GM18870 (cell line): ENCODE measurements around the gene MDFIC2.
"Not testable (repeated sequence)": the region's sequence is repeated elsewhere in the genome, so short reads cannot be mapped to it uniquely, and the experiment has no call there.

Experiments used
- ATAC-seq: cut with Tn5 transposase; IDR thresholded peaks from one replicate; pipeline ENCODE4 v1.9.1; 2021; ENCODE audit warnings: moderate library complexity; ENCODE audit not compliant: unreplicated experiment

The MDFIC2 gene

DNA sequence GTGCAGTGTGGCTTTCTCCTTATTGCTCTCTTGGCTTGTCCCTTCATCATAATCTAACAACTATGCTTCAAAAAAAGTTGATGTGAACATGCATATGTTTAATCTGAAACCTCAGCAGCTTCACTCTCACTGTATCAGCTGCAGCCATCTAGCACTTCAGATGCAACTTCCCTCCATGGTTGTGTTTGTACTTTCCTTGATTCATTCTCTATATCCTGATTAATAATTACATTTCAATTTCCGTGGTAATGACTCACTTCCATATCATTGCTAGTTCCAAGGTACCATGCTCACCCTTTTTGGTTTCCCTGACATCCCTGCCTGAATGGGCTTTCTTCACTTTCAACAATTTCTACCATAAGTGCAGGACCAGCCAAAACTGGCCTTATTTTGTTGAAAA is 51.2 kb downstream of the MDFIC2 start:
- no peak for ATAC-seq

DNA sequence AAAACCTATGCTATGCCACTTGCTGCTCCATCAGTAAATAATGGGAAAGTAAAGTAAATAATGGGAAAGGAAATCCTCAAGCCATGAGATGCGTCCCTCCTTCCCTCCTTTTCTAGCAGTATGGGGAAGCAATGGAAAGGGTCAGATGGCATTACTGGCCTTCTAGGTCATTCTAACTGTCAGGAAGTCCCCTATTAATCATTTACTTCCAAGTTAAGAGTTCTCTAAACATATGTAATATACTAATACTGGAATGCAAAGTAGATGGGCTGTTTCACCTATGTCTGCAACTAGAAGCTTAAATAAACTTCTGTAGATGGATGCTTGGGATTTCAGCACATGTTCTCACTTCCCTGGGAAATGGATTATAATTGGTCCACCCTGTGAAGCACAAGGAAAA is 55.9 kb downstream of the MDFIC2 start:
- ATAC-seq, result peak; percentile 65

DNA sequence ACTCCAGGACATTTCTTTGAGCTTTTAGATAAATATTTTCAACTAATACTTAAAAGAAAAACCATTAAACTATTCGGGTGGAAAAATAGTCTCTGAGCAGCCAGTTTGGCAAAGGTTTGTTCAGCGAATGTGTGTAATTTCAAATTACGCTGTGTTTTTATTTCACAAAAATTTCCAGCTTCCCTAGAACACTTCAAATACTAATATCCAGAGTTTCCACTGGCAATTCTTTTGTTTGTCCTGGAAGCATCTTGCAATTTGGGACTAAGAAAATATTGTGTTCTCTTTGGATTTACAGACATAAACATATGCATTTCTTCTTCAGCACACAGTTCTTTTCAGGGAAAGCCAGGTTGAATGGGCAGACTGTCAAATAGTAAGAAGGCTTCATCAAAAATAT is 61.9 kb downstream of the MDFIC2 start:
- ATAC-seq, result no peak

DNA sequence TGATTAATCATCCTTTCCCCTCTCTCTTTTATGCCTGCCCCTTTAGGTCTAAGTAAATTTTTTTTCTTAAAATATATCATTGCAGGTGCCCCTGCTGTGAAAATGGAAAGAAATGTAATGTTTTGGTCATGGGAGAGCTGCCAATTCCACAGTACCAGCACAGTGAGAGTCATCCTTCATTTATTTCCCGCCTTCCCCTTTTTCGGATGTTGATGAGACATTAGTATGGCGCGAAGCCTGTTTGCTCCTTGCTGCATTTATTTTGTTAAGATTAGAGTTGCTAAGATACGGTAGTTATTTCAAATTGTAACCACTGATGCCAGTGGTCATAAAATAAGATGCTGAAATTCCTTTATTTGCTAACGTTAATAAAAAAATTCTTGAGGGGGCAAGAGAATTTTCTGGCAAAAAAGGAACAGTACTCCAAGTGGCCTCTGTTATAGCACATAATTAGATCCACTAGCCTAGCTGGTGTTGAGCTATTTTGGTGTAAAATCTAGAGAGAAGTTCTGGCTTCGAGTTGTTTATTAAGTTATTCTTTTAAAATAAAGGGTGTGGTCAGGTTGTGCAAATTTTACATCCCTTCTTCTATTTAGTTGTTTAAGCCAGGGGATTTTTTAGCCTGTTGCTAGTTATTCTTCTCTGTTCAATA is 62.8 kb downstream of the MDFIC2 start:
- ATAC-seq, result no peak

DNA sequence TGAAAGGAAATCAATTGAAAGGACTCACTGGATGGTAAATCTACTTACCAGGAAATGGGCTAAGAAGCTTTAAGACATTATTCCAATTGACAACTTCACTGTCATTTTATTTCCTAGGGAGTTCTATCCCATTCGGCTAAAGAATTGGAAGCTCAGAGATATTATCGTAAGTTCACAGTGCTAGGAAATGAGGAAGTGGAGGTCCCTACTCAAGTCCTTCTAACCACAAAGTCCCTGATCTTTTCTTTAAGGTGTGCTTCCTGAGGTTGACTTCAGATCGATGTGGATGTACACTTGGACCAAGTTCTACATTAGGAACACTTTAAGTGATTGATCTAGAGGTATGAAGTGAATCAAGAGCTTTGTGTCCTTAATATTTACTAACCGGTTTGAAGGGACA is 63.6 kb downstream of the MDFIC2 start:
- ATAC-seq, result no peak

DNA sequence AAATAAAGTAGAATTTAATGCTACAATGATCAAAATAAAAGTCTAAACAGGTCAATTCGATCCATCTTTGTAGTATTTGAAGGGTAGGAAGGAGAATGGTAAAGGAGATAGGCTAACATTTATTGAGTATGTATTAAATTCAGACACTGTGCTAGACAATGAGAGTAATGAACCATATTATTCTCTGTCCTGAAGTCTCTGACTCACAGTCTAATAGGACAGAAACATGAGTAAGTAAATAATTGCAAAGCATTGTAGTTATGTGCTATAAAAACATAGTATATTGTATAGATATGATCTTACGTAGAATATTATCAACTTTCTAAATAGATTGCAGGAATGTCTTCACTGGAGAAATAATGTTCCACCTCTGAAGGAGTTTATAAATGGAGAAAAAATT is 64.5 kb downstream of the MDFIC2 start:
- ATAC-seq, result no peak

DNA sequence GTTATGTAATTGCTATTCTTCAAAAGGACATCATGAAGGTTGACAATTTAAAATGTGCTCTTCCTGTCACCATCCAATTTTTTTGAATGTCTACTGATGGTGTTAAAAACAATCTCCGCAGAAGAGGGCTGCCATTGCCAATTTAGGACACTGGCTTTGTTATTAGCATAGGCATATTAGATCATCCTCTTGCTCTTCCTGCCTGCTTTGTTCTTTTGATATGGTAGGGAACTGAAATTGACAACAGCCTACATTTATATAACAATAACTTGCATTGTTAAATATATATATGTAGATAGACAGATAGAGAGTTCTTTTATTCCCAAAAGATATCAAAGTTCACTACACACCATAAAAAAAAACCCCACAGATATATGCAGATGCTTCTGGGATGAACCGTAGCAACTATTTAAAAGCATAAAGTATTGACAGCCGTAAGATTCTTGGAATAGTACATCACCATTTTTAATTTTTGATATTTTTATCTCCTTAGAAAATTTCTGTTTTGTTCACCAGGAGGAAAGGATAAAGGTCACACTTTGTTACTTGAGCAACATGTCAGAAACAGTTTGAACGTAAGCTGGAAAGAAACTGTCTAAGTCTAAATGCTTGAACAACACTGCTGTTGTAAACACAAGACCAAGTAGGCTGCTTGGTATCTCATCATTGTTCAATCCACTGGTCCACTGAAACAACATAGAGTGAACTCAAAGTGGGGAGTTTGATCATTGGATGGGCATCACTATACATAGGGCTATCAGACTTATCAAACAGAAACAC is 66.5 kb downstream of the MDFIC2 start:
- ATAC-seq, result no peak

DNA sequence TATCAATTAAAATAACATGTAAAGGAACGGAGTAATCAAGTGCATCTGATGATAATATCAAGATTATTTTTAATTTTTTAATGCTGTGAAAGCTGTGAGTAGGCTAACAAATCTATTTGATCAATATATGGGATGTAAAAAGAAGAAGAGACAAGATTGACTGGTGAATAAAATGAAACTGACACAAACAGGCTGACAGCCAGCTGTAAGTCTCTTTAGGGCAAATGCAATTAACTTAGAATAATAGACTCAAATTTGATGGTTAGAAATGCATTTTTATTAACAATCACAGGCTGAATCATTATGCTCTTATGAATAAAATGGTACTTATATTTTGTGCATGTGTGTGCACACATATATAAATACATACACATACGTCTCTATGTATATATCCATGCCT is 68.0 kb downstream of the MDFIC2 start:
- ATAC-seq, result no peak

DNA sequence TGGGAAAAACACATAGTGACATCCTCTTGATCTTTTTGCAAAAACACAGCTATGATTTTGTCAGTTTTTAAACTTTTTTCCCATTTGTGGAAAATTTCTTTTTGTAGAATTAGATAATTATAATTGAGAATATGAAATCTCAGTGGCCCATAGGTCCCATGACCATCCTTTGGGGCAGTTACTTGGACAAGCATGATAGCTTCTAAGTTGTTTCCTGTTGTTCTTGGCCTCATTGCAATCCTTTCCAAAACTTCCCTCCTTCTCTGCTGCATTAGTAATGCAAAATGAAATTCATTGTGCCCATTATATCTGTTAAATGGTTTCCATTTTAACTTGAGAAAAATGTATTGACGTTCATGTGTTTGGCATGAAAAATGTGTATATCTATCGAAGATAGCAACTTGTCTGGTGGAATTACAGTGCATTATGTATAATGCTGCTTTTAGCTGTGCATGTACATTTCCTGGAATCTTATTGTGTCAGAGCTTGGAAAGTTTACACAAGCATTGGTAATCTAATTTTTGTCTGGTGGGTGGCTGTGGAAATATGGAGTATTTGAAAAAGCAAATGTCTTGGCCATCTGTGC is 70.0 kb downstream of the MDFIC2 start:
- no peak for ATAC-seq

DNA sequence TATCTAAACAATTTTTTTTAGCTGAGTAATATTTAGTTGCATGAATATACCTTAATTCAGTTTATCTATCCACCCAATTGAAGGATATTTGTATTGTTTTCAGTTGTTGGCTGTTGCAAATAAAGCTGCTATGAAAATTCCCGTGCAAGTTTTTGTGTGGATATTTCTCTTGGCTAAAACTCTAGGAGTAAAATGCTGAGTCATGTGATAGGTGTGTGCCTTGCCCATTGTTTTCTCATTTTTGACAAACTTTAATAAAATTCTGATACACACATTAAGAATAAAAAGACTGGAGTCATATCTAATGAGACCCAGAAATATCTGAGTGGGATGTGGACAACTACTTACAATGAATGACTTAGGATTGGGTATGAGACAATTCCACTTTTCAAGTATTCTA is 78.6 kb downstream of the MDFIC2 start:
- ATAC-seq, result no peak

DNA sequence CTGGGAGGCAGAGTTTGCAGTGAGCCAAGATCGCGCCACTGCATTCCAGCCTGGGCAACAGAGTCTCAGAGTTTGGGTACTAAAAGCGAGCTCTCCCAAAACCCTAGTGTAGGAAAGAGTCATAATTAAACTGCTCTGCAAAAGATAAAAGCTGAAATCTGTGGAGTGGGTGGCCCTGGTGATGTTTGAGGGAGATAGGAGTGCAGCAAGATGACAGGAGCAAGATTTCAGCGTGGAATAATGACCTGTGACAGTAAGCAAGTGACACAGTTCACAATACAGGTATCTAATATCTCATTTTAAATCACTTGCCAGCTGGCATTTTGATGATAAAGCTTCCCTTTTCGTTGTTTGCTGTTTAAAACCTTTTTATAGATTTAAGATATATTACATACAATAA is 79.3 kb downstream of the MDFIC2 start:
- no peak for ATAC-seq

DNA sequence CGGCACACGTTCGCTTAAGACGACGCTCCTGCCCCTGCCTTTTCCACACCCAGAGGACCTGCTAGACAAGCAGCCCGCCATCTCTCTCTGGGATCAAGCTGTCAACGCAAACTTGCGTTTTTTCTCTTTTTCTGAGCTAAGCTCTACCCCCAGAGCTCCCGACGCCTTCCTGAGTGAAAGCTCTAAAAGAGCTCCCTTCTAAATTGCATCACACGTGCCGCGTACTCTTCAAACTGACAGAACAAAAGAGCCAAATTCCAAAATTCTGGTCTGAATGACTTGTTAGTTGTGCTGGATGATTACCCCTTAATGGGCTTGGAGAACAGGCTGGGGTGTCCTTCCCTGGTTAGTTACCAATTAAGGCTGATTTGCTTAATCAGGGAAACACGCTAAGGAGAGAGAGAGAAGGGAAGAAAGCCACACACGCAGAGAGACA is 81.2 kb downstream of the MDFIC2 start:
- no peak for ATAC-seq

DNA sequence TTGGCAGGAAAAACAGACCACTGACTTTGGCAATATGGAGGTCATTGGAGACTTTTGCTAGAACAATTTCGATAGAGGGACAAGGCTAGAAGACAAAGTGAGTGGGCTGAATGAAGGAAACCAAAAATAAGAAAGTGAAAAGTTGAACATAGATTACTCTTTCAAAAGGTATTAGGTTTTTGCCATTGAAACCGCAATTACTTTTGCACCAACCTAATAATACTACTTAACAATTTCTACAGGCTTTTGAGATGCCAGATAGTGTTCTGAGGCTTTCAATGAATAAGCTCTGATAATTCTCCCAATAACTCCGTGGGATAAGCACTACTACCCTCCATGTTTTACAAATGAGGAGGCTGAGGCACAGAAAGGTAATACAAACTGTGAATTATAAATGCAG is 85.0 kb downstream of the MDFIC2 start:
- ATAC-seq, result no peak

DNA sequence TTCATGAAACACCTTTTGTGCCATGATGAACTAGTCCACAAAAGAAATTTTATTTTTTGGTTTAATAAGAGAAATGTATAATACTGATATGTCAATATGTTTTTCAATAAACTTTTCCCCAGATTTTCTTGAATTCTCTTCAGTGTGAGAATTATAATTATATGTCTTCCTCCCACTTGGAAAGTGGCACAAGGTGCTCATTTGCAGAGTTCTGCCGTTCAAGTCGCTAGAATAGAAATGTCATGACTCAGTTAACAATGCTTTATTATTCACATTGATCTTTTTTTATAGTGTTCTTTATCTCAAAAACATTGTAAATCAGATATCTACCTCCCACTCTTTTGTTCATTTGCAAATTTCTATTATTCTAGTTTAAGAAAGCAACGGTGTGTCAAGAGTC is 87.3 kb downstream of the MDFIC2 start:
- no peak for ATAC-seq

DNA sequence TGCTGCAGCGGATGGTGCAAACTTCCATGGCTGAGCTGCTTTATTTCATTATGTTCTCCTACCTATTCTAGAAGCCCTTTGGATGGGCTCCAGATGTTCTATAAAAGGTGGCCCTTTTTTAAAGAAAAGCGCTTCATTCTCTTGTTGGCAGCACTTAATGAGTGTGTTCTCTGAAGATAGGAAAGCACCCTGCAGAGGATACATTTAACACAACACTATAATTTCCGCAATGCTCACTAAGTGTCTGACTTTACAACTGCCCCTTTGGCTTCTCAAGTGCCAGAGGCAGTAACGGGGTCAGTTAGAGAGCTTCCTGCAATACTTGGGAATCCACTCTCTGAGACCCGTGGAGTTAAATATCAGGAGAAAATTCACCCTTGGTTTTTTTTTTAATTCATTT is 88.1 kb downstream of the MDFIC2 start:
- ATAC-seq, result no peak

DNA sequence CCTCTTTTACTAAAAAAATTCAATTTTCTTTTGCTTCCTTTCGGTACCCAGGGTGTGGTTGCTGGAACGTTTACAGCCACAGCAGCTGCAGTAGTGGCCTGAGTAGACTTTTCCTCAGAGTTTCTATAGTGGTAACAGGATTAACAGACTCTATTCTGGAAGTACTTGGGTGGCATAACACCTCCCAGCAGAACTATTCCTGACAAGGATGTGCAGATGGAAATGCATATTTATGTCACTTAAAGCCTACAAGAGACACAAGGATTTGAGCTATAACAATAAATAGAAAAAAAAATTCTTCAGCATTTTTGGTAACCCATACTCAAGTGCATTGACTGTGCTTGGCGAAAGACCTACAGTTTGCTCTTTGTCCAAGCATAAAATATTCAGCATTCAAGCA is 94.0 kb downstream of the MDFIC2 start:
- ATAC-seq, result no peak

DNA sequence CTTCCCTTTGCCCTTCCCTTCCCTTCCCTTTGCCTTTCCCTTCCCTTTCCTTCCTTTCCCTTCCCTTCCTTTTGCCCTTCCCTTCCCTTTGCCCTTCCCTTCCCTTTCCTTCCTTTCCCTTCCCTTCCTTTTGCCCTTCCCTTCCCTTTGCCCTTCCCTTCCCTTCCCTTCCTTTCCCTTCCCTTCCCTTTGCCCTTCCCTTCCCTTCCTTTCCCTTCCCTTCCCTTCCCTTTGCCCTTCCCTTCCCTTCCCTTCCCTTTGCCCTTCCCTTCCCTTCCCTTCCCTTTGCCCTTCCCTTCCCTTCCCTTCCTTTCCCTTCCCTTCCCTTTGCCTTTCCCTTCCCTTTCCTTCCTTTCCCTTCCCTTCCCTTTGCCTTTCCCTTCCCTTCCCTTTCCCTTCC is 101.2 kb downstream of the MDFIC2 start:
- ATAC-seq, result not testable (repeated sequence)

DNA sequence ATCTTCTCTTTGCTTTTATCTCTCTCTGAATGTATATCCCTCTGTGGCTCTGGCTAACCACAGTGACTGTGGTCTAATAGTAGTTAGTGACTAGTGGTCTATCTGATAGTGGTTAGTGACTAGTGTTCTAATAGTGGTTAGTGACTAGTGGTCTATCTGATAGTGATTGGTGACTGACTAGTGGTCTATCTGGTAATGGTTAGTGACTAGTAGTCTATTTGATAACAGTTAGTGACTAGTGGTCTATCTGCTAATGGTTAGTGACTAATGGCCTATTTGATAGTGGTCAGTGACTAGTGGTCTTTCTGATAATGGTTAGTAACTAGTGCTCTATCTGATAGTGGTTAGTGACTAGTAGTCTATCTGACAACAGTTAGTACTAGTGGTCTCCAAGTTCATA is 110.5 kb downstream of the MDFIC2 start:
- ATAC-seq, result no peak

DNA sequence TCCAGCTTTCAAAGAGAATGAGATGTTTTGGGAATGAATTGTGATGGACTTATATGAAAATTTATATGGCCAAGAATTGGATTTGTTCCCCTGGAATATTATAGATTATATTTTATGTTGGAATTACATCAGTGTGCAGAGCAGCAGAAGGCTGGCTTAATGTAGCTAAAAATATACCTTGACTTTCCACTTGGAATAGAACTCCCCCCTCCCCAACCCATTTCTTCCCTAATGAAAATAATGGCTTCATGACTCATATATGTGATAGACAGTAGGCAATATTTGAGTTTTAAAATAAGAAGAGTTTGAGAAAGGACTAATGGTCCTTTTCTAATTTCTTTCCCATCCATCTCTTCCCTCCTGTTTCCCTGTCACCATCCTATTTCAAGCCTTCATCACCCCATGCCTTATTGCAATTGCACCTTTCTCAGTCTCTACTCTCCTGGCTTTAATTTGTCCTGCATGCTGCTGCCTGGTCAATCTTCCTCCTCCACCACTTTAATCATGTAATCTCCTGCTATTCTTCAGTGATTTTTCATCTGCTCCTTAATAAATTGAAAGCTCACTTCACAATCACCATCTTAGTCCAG is 122.5 kb downstream of the MDFIC2 start:
- ATAC-seq, result no peak

DNA sequence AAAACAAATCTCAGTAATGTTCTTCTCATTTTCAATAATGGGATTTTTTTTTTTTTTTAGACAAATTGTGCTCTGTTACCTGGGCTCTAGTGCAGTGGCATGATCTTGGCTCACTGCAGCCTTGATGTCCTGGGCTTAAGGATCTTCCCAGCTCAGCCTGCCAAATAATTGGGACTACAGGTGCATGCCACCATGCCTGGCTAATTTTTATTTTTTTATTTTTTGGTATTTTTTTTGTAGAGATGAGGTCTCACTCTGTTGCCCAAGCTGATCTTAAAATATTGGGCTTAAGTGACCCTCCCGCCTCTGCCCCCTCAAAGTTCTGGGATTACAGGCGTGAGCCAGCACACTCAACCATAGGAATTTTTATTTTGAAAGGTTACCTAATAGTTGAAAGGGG is 126.2 kb downstream of the MDFIC2 start:
- no peak for ATAC-seq

DNA sequence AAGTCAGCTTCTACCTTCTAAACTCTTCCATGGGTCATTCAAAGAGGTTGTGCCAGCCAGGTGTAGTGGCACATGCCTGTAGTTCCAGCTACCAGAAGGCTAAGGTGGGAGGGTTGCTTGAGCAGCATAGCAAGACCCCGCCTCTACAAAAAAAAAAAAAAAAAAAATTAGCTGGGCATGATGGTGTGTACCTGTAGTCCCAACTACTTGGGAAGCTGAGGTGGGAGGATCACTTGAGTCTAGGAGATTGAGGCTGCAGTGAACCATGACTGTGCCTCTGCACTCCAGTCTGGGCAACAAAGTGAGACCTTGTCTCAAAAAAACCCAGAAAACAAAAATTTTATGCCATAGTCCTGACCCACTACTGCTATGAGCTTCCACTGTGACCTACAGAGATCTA is 126.8 kb downstream of the MDFIC2 start:
- ATAC-seq, result no peak
